Measurements from ENCODE around the gene ACP2.

Gene ACP2

DNA sequence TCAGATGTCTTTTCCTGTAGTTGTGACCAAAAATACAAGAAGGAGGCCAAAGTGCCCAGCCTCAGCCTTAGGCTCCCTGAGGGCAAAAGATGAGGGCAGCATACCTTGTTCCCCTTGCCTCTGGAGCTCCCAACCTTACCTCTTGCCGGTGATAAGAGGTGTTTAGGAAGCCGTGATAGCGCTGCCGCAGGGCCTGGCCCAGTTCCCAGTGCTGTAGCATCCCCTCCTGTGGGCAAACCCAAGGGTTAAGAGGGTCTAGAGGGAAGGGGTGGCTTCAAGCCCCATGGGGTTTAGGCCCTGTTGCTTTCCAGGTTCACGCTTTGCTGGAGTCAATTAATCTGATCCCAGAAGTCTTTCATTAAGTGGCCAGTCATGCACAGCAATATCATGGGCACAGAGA lies 1.1 kb downstream of the ACP2 start:
- no peak overlapping the region; the same call in 1 of the 2 replicates for H3K9ac ChIP-seq (ENCODE audit: low read length)
- TF ChIP-seq, protein P1, sequence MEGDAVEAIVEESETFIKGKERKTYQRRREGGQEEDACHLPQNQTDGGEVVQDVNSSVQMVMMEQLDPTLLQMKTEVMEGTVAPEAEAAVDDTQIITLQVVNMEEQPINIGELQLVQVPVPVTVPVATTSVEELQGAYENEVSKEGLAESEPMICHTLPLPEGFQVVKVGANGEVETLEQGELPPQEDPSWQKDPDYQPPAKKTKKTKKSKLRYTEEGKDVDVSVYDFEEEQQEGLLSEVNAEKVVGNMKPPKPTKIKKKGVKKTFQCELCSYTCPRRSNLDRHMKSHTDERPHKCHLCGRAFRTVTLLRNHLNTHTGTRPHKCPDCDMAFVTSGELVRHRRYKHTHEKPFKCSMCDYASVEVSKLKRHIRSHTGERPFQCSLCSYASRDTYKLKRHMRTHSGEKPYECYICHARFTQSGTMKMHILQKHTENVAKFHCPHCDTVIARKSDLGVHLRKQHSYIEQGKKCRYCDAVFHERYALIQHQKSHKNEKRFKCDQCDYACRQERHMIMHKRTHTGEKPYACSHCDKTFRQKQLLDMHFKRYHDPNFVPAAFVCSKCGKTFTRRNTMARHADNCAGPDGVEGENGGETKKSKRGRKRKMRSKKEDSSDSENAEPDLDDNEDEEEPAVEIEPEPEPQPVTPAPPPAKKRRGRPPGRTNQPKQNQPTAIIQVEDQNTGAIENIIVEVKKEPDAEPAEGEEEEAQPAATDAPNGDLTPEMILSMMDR (IDR thresholded peaks at IDR 0.05; ENCODE audit: low read length), result no peak
- no peak for TF ChIP-seq EZH2 (IDR thresholded peaks at IDR 0.05; ENCODE audit: borderline replicate concordance, low read length)
- no peak overlapping the region for H3K27ac ChIP-seq (ENCODE audit: low read depth, low read length, poor library complexity, severe bottlenecking)

GRCh38 chr11:47245611-47246357 lies 2.8 kb downstream of the ACP2 start:
- no peak overlapping the region for H3K27ac ChIP-seq (ENCODE audit: low read depth, low read length, poor library complexity, severe bottlenecking)
- no peaks in the 10 kb centered on the region for H3K9me2 ChIP-seq (ENCODE audit: low read depth, low read length)
- H2AFZ ChIP-seq (ENCODE audit: low read length), result no peak overlapping the region
- H3K9me3 ChIP-seq (ENCODE audit: low read length), result no peaks in the 10 kb centered on the region
- no peak for TF ChIP-seq EZH2 (IDR thresholded peaks at IDR 0.05; ENCODE audit: borderline replicate concordance, low read length)
- TF ChIP-seq, protein P1 (IDR thresholded peaks at IDR 0.05; ENCODE audit: low read length), result no peak
- no peaks in the 10 kb centered on the region for H3K27me3 ChIP-seq (ENCODE audit: insufficient read depth, low read length)
- H3K36me3 ChIP-seq (ENCODE audit: insufficient read depth, low read length), result peaks cover 52% of the 10 kb centered on the region; the same call in 1 of the 2 replicates
- H3F3A ChIP-seq (ENCODE audit: insufficient read depth, low read length), result no peaks in the 10 kb centered on the region
- peaks cover 21% of the 10 kb centered on the region for H3K4me1 ChIP-seq (ENCODE audit: insufficient read depth, low read length, severe bottlenecking)
- H3K4me3 ChIP-seq (ENCODE audit: low read depth, low read length, poor library complexity, severe bottlenecking), result no peak overlapping the region
- H3K9ac ChIP-seq (ENCODE audit: low read length), result no peak overlapping the region
- H3K4me2 ChIP-seq (ENCODE audit: low read length), result no peak overlapping the region
- H3K79me2 ChIP-seq (ENCODE audit: insufficient read depth, low read length), result 0 out of 2 replicates have a peak, but pooled peaks cover 4% of the 10 kb centered on the region
- H4K20me1 ChIP-seq (ENCODE audit: insufficient read depth, low read length), result no peaks in the 10 kb centered on the region

More for the DNA sequence above, 1.1 kb downstream of the ACP2 start:
- no peak overlapping the region for H2AFZ ChIP-seq (ENCODE audit: low read length)
- 0 out of 2 replicates have a peak, but pooled peaks cover 4% of the 10 kb centered on the region for H3K79me2 ChIP-seq (ENCODE audit: insufficient read depth, low read length)
- no peaks in the 10 kb centered on the region for H3K27me3 ChIP-seq (ENCODE audit: insufficient read depth, low read length)
- H3K9me3 ChIP-seq (ENCODE audit: low read length), result no peaks in the 10 kb centered on the region
- no peaks in the 10 kb centered on the region for H4K20me1 ChIP-seq (ENCODE audit: insufficient read depth, low read length)
- H3F3A ChIP-seq (ENCODE audit: insufficient read depth, low read length), result no peaks in the 10 kb centered on the region
- H3K4me2 ChIP-seq (ENCODE audit: low read length), result peak overlapping the region; percentile 100
- H3K36me3 ChIP-seq (ENCODE audit: insufficient read depth, low read length), result peaks cover 36% of the 10 kb centered on the region; the same call in 1 of the 2 replicates
- peaks cover 21% of the 10 kb centered on the region for H3K4me1 ChIP-seq (ENCODE audit: insufficient read depth, low read length, severe bottlenecking)
- H3K9me2 ChIP-seq (ENCODE audit: low read depth, low read length), result no peaks in the 10 kb centered on the region
- H3K4me3 ChIP-seq (ENCODE audit: low read depth, low read length, poor library complexity, severe bottlenecking), result peak overlapping the region; percentile 97

GRCh38 chr11:47244448-47245350 lies 3.9 kb downstream of the ACP2 start:
- TF ChIP-seq, protein P1 (IDR thresholded peaks at IDR 0.05; ENCODE audit: low read length), result no peak
- TF ChIP-seq EZH2 (IDR thresholded peaks at IDR 0.05; ENCODE audit: borderline replicate concordance, low read length), result no peak
- H3K4me1 ChIP-seq (ENCODE audit: insufficient read depth, low read length, severe bottlenecking), result peaks cover 16% of the 10 kb centered on the region
- no peak overlapping the region for H3K4me2 ChIP-seq (ENCODE audit: low read length)
- no peaks in the 10 kb centered on the region for H3K27me3 ChIP-seq (ENCODE audit: insufficient read depth, low read length)
- 0 out of 2 replicates have a peak, but pooled peaks cover 4% of the 10 kb centered on the region for H3K79me2 ChIP-seq (ENCODE audit: insufficient read depth, low read length)
- H2AFZ ChIP-seq (ENCODE audit: low read length), result no peak overlapping the region
- no peak overlapping the region for H3K9ac ChIP-seq (ENCODE audit: low read length)
- no peak overlapping the region for H3K27ac ChIP-seq (ENCODE audit: low read depth, low read length, poor library complexity, severe bottlenecking)
- no peaks in the 10 kb centered on the region for H4K20me1 ChIP-seq (ENCODE audit: insufficient read depth, low read length)
- H3F3A ChIP-seq (ENCODE audit: insufficient read depth, low read length), result no peaks in the 10 kb centered on the region
- H3K9me3 ChIP-seq (ENCODE audit: low read length), result no peaks in the 10 kb centered on the region
- H3K9me2 ChIP-seq (ENCODE audit: low read depth, low read length), result no peaks in the 10 kb centered on the region
- H3K36me3 ChIP-seq (ENCODE audit: insufficient read depth, low read length), result peaks cover 61% of the 10 kb centered on the region
- H3K4me3 ChIP-seq (ENCODE audit: low read depth, low read length, poor library complexity, severe bottlenecking), result no peak overlapping the region
